ENCODE measurements around the gene EID1.

DNA sequence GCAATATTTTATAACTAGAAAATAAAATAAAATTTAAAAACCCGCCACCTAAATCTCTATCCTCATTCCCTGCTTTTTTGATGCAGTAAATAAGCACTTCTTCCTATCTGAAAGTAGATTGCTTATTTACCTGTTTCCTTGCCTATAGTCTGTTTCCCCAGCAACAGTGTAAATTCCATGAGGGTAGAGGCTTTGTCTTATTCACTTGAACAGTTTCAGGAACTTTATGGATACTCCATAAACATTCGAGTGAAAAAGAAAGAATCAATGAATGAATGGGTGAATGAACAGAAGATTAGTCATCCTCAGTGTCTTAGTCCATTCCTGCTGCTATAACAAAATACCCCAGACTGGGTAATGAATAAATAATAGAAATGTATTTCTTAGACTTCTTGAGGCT is 44.1 kb downstream of the EID1 start:
- no peak for TF ChIP-seq CTCF (IDR thresholded peaks at IDR 0.05)
- TF ChIP-seq TAF1 (IDR thresholded peaks at IDR 0.05; ENCODE audit: borderline replicate concordance, low read depth, low read length) = no peak
- TF ChIP-seq GATA2 (CRISPR knock-in tag; IDR thresholded peaks at IDR 0.05) = no peak
- TF ChIP-seq, protein P1, sequence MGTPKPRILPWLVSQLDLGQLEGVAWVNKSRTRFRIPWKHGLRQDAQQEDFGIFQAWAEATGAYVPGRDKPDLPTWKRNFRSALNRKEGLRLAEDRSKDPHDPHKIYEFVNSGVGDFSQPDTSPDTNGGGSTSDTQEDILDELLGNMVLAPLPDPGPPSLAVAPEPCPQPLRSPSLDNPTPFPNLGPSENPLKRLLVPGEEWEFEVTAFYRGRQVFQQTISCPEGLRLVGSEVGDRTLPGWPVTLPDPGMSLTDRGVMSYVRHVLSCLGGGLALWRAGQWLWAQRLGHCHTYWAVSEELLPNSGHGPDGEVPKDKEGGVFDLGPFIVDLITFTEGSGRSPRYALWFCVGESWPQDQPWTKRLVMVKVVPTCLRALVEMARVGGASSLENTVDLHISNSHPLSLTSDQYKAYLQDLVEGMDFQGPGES (IDR thresholded peaks at IDR 0.05; ENCODE audit: low read depth, low read length) = no peak
- no peak for TF ChIP-seq YY1 (IDR thresholded peaks at IDR 0.05; ENCODE audit: low read depth)
- TF ChIP-seq POLR2AphosphoS5 (IDR thresholded peaks at IDR 0.05; ENCODE audit: low read depth, low read length) = no peak
- TF ChIP-seq, protein P2, sequence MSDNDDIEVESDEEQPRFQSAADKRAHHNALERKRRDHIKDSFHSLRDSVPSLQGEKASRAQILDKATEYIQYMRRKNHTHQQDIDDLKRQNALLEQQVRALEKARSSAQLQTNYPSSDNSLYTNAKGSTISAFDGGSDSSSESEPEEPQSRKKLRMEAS (IDR thresholded peaks at IDR 0.05; ENCODE audit: low read depth) = no peak
- no peak for TF ChIP-seq EZH2phosphoT487 (IDR thresholded peaks at IDR 0.05; ENCODE audit: borderline replicate concordance, low read depth)
- no peak for TF ChIP-seq RAD21 (IDR thresholded peaks at IDR 0.05; ENCODE audit: low read length)
- TF ChIP-seq FOXM1 (IDR thresholded peaks at IDR 0.05; ENCODE audit: low read depth) = no peak
- no peak for TF ChIP-seq JUND (IDR thresholded peaks at IDR 0.05)
- TF ChIP-seq SIN3A (IDR thresholded peaks at IDR 0.05; ENCODE audit: borderline replicate concordance, low read depth, low read length) = no peak
